K562 (cell line): ENCODE measurements around the gene CHD3. TPM values are rescaled to one million over a fixed set of nuclear protein-coding genes. Genes with fewer than 3 reads are reported as not detected.

Experiments
- CBX3 ChIP-seq, 2 experiments: IDR thresholded peaks; 1 replicate in 1 of 2; 2 replicates in 1 of 2; pipeline ENCODE4 v1.6.1; 2012; ENCODE audit warnings: inconsistent platforms in 2 of 2, low read length in 2 of 2, borderline replicate concordance in 1 of 2, control low read depth in 1 of 2
- CHD1 ChIP-seq: fragments of 200-600 bp; sonication (generic); IDR thresholded peaks from one replicate; pipeline ENCODE4 v1.6.1; 2012; ENCODE audit warnings: mild to moderate bottlenecking, moderate library complexity, low read length, inconsistent platforms
- CREM ChIP-seq: IDR thresholded peaks from 2 replicates; pipeline ENCODE4 v1.6.1; 2014; ENCODE audit warnings: antibody characterized with exemption, low read depth
- GABPA ChIP-seq: fragments of 200-800 bp; sonication (Bioruptor generic); conservative IDR thresholded peaks from 2 replicates; pipeline ENCODE4 v1.6.1; 2016; ENCODE audit warnings: low read depth, missing genetic modification characterization, missing compliant biosample characterization
- KLF16 ChIP-seq: IDR thresholded peaks from 2 replicates; pipeline ENCODE4 v1.6.1; 2016; ENCODE audit warnings: antibody characterized with exemption
- LCOR ChIP-seq: sonication (generic); formaldehyde crosslinking; IDR thresholded peaks from 2 replicates; pipeline ENCODE4 v1.8.0; 2022; ENCODE audit warnings: mild to moderate bottlenecking, missing genetic modification reagents
- NR2C2 ChIP-seq, 2 experiments: fragments of 200-800 bp in 1 of 2; sonication (Bioruptor generic) in 1 of 2; sonication (generic) in 1 of 2; formaldehyde crosslinking in 1 of 2; IDR thresholded peaks; 2 replicates each; pipeline versions ENCODE4 v1.6.1 to v1.8.0; 2016 to 2022; ENCODE audit warnings: mild to moderate bottlenecking in 1 of 2, missing compliant biosample characterization in 1 of 2, missing genetic modification characterization in 1 of 2, missing genetic modification reagents in 1 of 2
- POLR2AphosphoS2 ChIP-seq: IDR thresholded peaks from 2 replicates; pipeline ENCODE4 v1.6.1; 2012; ENCODE audit warnings: low read length, improper control_type of control experiment
- POU5F1 ChIP-seq: fragments of 150-350 bp; IDR thresholded peaks from 2 replicates; pipeline ENCODE4 v1.6.1; 2014; ENCODE audit warnings: borderline replicate concordance, low read length, low read depth, mild to moderate bottlenecking; ENCODE audit not compliant: partially characterized antibody
- SAFB ChIP-seq: fragments of 200-400 bp; formaldehyde crosslinking; IDR thresholded peaks from 2 replicates; pipeline ENCODE4 v1.6.1; 2017; ENCODE audit warnings: low read depth, low read length, borderline replicate concordance
- SIX5 ChIP-seq, 2 experiments: IDR thresholded peaks; 2 replicates each; pipeline ENCODE4 v1.6.1; 2011; ENCODE audit warnings: low read length in 2 of 2, borderline replicate concordance in 1 of 2, low read depth in 1 of 2, mild to moderate bottlenecking in 1 of 2, moderate library complexity in 1 of 2; ENCODE audit not compliant: insufficient read depth in 1 of 2
- STAG1 ChIP-seq: sonication (generic); formaldehyde crosslinking; IDR thresholded peaks from 2 replicates; pipeline ENCODE4 v1.5.0; 2020; ENCODE audit warnings: missing genetic modification reagents, borderline replicate concordance
- TBL1XR1 ChIP-seq, 2 experiments: IDR thresholded peaks; 2 replicates each; pipeline ENCODE4 v1.6.1; 2012; ENCODE audit warnings: improper control_type of control experiment in 2 of 2, low read length in 2 of 2, mild to moderate bottlenecking in 1 of 2
- TEAD4 ChIP-seq, 2 experiments: sonication (generic) in 1 of 2; formaldehyde crosslinking in 1 of 2; IDR thresholded peaks; 2 replicates each; pipeline versions ENCODE4 v1.6.1 to v1.8.0; 2012 to 2022; ENCODE audit warnings: borderline replicate concordance in 1 of 2, inconsistent platforms in 1 of 2, low read length in 1 of 2, mild to moderate bottlenecking in 1 of 2, missing genetic modification reagents in 1 of 2
- ZBTB7A ChIP-seq: IDR thresholded peaks from 2 replicates; pipeline ENCODE4 v1.6.1; 2011; ENCODE audit warnings: low read depth, mild to moderate bottlenecking, low read length, moderate library complexity, borderline replicate concordance; ENCODE audit not compliant: control insufficient read depth
- ZFP1 ChIP-seq: fragments of 450-650 bp; formaldehyde crosslinking; IDR thresholded peaks from 2 replicates; pipeline ENCODE4 v1.4.0; 2020; ENCODE audit warnings: mild to moderate bottlenecking, mixed read lengths
- ZFX ChIP-seq: sonication (generic); formaldehyde crosslinking; IDR thresholded peaks from 2 replicates; pipeline ENCODE4 v1.8.0; 2022; ENCODE audit warnings: mild to moderate bottlenecking, missing genetic modification reagents, moderate library complexity
- ZNF592 ChIP-seq: fragments of 450-650 bp; IDR thresholded peaks from 2 replicates; pipeline ENCODE4 v1.6.1; 2017; ENCODE audit warnings: antibody characterized with exemption, mild to moderate bottlenecking
- polyA plus RNA-seq, 8 experiments: library from polyadenylated mRNA; depleted of rRNA in 4 of 8; stranded (reverse) in 5 of 8; unstranded in 3 of 8; fragments of >200 nt; fragmentation: Nextera tagmentation in 2 of 8; fragmentation: Illumina TruSeq in 1 of 8; extraction: Ambion mirVana in 2 of 8; extraction: Trizol in 1 of 8; gene quantifications; 2 replicates each; pipeline versions ENCODE4 v1.2.1 to v1.2.3, GENCODE V29; 2011 to 2014; ENCODE audit warnings: inconsistent platforms in 1 of 8, missing spikeins in 1 of 8
- total RNA-seq, 7 experiments: library from RNA; depleted of rRNA in 6 of 7; stranded (reverse); fragments of >200 nt in 6 of 7; fragmentation: Illumina TruSeq in 2 of 7; extraction: Trizol in 2 of 7; gene quantifications; 2 replicates each; pipeline versions ENCODE4 v1.2.1 to v1.2.3, GENCODE V29; 2011 to 2021; ENCODE audit warnings: low replicate concordance in 1 of 7

Gene CHD3
- total and polyA plus RNA-seq, 9 of the 15 experiments (the other 6 are each of a cell fraction or from before 2014, with no cell fraction given), result 0.39 to 38.2 (median 21.2) TPM

- TF ChIP-seq ZNF592 (0 out of 2 replicates have a peak, but pooled peaks have one; percentile 38), ZFX (CRISPR knock-in tag) (peak; percentile 76), NR2C2 (CRISPR knock-in tag; IDR thresholded peaks at IDR 0.05) (no peak), NR2C2 (tag; IDR thresholded peaks at IDR 0.05) (peak; percentile 5; the same call in 1 of the 2 replicates), POU5F1 (peak; percentile 62), SIX5 (IDR thresholded peaks at IDR 0.05; ENCODE audit: borderline replicate concordance in 1 of 2, insufficient read depth in 1 of 2, low read depth in 1 of 2, low read length in 2 of 2) (peak; percentile 21 to 40; a peak in 2 of 4 replicates), LCOR (CRISPR knock-in tag) (0 out of 2 replicates have a peak, but pooled peaks have one; percentile 49), STAG1 (CRISPR knock-in tag) (0 out of 2 replicates have a peak, but pooled peaks have one; percentile 20), CBX3 (IDR thresholded peaks at IDR 0.05; ENCODE audit: borderline replicate concordance in 1 of 2, low read length in 2 of 2) (no peak), ZBTB7A (no peak), CHD1 (no peak), TEAD4 (IDR thresholded peaks at IDR 0.05; ENCODE audit: low read length) (peak; percentile 38; the same call in 1 of the 2 replicates), TEAD4 (CRISPR knock-in tag; IDR thresholded peaks at IDR 0.05; ENCODE audit: borderline replicate concordance) (no peak), ZFP1 (CRISPR knock-in tag) (no peak), GABPA (peak; percentile 41; the same call in 1 of the 2 replicates), SAFB (0 out of 2 replicates have a peak, but pooled peaks have one; percentile 29), CREM (peak; percentile 26; the same call in 1 of the 2 replicates), POLR2AphosphoS2 (peak; percentile 66; the same call in 1 of the 2 replicates), KLF16 (peak; percentile 63; the same call in 1 of the 2 replicates), TBL1XR1 (IDR thresholded peaks at IDR 0.05; ENCODE audit: low read length in 2 of 2) (0 out of 4 replicates have a peak, but pooled peaks of 1 of the 2 experiments have one; percentile 53)
Observed at GRCh38 chr17:7857713-7858521, 30.7 kb upstream of the CHD3 start, which contains the start of gene CYB5D1 (continued).
